MCF 10A (cell line): ENCODE data around the gene MED12L. TPM values are rescaled to one million over a fixed set of nuclear protein-coding genes. Genes with fewer than 3 reads are reported as not detected.
"Not testable (repeated sequence)": the region's sequence is repeated elsewhere in the genome, so short reads cannot be mapped to it uniquely, and the experiment has no call there.

ENCODE experiments used
- BruUV-seq: library from RNA; stranded (reverse); fragments of 400-500 nt; replicated peaks from 2 replicates; lab custom pipeline; 2021; lab: Mats Ljungman, UMichigan
- CTCF ChIA-PET: fragments of 300-600 bp; sonication (Branson Sonifier 250); formaldehyde crosslinking; extraction: SDS; loops from one replicate; lab custom pipeline; 2021; ENCODE audit warnings: antibody characterized with exemption, inconsistent platforms; lab: Yijun Ruan, JAX
- POLR2A ChIA-PET: fragments of 300-600, 350-650 bp; sonication (Branson Sonifier 250); formaldehyde crosslinking; extraction: SDS; loops from one replicate; lab custom pipeline; 2020; ENCODE audit warnings: antibody characterized with exemption, inconsistent platforms; lab: Yijun Ruan, JAX
- DNase-seq: peaks from one replicate; pipeline ENCODE4 v3.0.0-alpha.2; 2018; ENCODE audit not compliant: unreplicated experiment
- H3K27ac Mint-ChIP-seq: one replicate; pipeline ENCODE4 v1.8.0; 2022; ENCODE audit warnings: mild to moderate bottlenecking, low read depth, mixed read lengths; ENCODE audit not compliant: unreplicated experiment
- H3K27me3 Mint-ChIP-seq: one replicate; pipeline ENCODE4 v1.8.0; 2022; ENCODE audit warnings: mixed read lengths; ENCODE audit not compliant: insufficient read depth, unreplicated experiment
- H3K36me3 Mint-ChIP-seq: one replicate; pipeline ENCODE4 v1.8.0; 2022; ENCODE audit warnings: mild to moderate bottlenecking, moderate library complexity, mixed read lengths; ENCODE audit not compliant: insufficient read depth, unreplicated experiment
- H3K4me1 Mint-ChIP-seq: one replicate; pipeline ENCODE4 v1.8.0; 2022; ENCODE audit warnings: mixed read lengths; ENCODE audit not compliant: insufficient read depth, unreplicated experiment
- H3K4me3 Mint-ChIP-seq: one replicate; pipeline ENCODE4 v1.8.0; 2022; ENCODE audit warnings: mild to moderate bottlenecking, moderate library complexity, mixed read lengths; ENCODE audit not compliant: unreplicated experiment
- H3K9me3 Mint-ChIP-seq: one replicate; pipeline ENCODE4 v1.8.0; 2022; ENCODE audit warnings: mixed read lengths; ENCODE audit not compliant: unreplicated experiment
- intact Hi-C: fragments of 100-400 bp; cut with micrococcal nuclease; formaldehyde crosslinking; loops from 2 replicates; pipeline ENCODE4 v1.14.1; 2022
- total RNA-seq: library from RNA; stranded (reverse); gene quantifications from 2 replicates; pipeline ENCODE4 v1.2.3, GENCODE V29; 2022
- TF ChIP-seq, protein P1 (sequence below): fragments of 200-600 bp; IDR thresholded peaks from one replicate; pipeline ENCODE4 v1.8.0; 2022; ENCODE audit warnings: antibody characterized with exemption, mild to moderate bottlenecking; ENCODE audit not compliant: unreplicated experiment

The MED12L gene
- total RNA-seq, 1 experiment from 2014 or later: 0.47 TPM

GRCh38 chr3:151062611-151063010 is 22.9 kb upstream of the MED12L start:
- H3K4me3 Mint-ChIP-seq: no peak overlapping the region
- H3K4me1 Mint-ChIP-seq: no peaks in the 10 kb centered on the region
- H3K36me3 Mint-ChIP-seq: no peaks in the 10 kb centered on the region
- no peaks in the 10 kb centered on the region for H3K27me3 Mint-ChIP-seq
- H3K9me3 Mint-ChIP-seq: no peaks in the 10 kb centered on the region
- no TSS peak for BruUV-seq
- no peak overlapping the region for H3K27ac Mint-ChIP-seq
- intact Hi-C loops: no loop called here
- TF ChIP-seq, protein P1, sequence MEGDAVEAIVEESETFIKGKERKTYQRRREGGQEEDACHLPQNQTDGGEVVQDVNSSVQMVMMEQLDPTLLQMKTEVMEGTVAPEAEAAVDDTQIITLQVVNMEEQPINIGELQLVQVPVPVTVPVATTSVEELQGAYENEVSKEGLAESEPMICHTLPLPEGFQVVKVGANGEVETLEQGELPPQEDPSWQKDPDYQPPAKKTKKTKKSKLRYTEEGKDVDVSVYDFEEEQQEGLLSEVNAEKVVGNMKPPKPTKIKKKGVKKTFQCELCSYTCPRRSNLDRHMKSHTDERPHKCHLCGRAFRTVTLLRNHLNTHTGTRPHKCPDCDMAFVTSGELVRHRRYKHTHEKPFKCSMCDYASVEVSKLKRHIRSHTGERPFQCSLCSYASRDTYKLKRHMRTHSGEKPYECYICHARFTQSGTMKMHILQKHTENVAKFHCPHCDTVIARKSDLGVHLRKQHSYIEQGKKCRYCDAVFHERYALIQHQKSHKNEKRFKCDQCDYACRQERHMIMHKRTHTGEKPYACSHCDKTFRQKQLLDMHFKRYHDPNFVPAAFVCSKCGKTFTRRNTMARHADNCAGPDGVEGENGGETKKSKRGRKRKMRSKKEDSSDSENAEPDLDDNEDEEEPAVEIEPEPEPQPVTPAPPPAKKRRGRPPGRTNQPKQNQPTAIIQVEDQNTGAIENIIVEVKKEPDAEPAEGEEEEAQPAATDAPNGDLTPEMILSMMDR: no peak
- POLR2A ChIA-PET: no interaction called here
- DNase-seq: no peak
- CTCF ChIA-PET: no interaction called here

- no peak overlapping the region for H3K4me3 Mint-ChIP-seq
- DNase-seq: peak; percentile 38
- no TSS peak for BruUV-seq
- TF ChIP-seq, protein P1: no peak
- H3K27me3 Mint-ChIP-seq: no peaks in the 10 kb centered on the region
- H3K27ac Mint-ChIP-seq: no peak overlapping the region
- ChIA-PET CTCF (interaction anchor here (0.5 to 0.6 kb wide), 2 partner anchors 301 to 1259 kb away, joined by 3 to 4 read pairs; no protein-coding TSS in a partner anchor), POLR2A (no interaction called here)
- no peaks in the 10 kb centered on the region for H3K4me1 Mint-ChIP-seq
- H3K36me3 Mint-ChIP-seq: no peaks in the 10 kb centered on the region
- no peaks in the 10 kb centered on the region for H3K9me3 Mint-ChIP-seq
- intact Hi-C loops: no loop called here
Observed at GRCh38 chr3:151067158-151067557, 18.3 kb upstream of the MED12L start.

- H3K4me1 Mint-ChIP-seq, DNase-seq, H3K4me3 Mint-ChIP-seq, H3K27me3 Mint-ChIP-seq, H3K9me3 Mint-ChIP-seq, intact Hi-C loops, BruUV-seq, H3K36me3 Mint-ChIP-seq, H3K27ac Mint-ChIP-seq: not testable (repeated sequence)
- POLR2A ChIA-PET: interaction anchor here (0.5 to 0.6 kb wide), 2 partner anchors 11 to 146 kb away, joined by 4 read pairs; no protein-coding TSS in a partner anchor
- CTCF ChIA-PET: interaction anchor here (1.0 to 1.1 kb wide), 2 partner anchors 10 to 148 kb away, joined by 3 to 5 read pairs; no protein-coding TSS in a partner anchor
Observed at GRCh38 chr3:151072842-151073241, 12.6 kb upstream of the MED12L start.

- ChIA-PET POLR2A (no interaction called here), CTCF (no interaction called here)
- H3K4me3 Mint-ChIP-seq: no peak overlapping the region
- TF ChIP-seq, protein P1: no peak
- intact Hi-C loops: no loop called here
- BruUV-seq: no TSS peak
- H3K36me3 Mint-ChIP-seq: no peaks in the 10 kb centered on the region
- H3K9me3 Mint-ChIP-seq: no peaks in the 10 kb centered on the region
- no peaks in the 10 kb centered on the region for H3K27me3 Mint-ChIP-seq
- DNase-seq: no peak
- H3K27ac Mint-ChIP-seq: no peak overlapping the region
- H3K4me1 Mint-ChIP-seq: no peaks in the 10 kb centered on the region
Observed at GRCh38 chr3:151074256-151074655, 11.2 kb upstream of the MED12L start.
